ENCODE results near the gene CCDC106. TPM values are rescaled to one million over a fixed set of nuclear protein-coding genes. Genes with fewer than 3 reads are reported as not detected.

CCDC106 gene
- total RNA-seq, 1 experiment from 2014 or later = 36.0 TPM

GRCh38 chr19:55673889-55674288, 25.9 kb downstream of the CCDC106 start:
- no peak for DNase-seq
- Histone ChIP-seq H3K27me3 (ENCODE audit: low read length) (no peaks in the 10 kb centered on the region), H4K20me1 (ENCODE audit: low read length) (peaks cover 37% of the 10 kb centered on the region), H3K9me2 (replicated peaks; ENCODE audit: low read length) (no peaks in the 10 kb centered on the region), H3K4me3 (ENCODE audit: low read length) (no peak overlapping the region), H3F3A (ENCODE audit: low read length, unreplicated experiment) (peaks cover 12% of the 10 kb centered on the region), H3K4me1 (ENCODE audit: insufficient read depth, low read length) (peaks cover 18% of the 10 kb centered on the region), H3K4me2 (ENCODE audit: low read length) (peak overlapping the region; percentile 90; the same call in 1 of the 2 replicates), H3K27ac (ENCODE audit: low read length) (no peak overlapping the region), H2AFZ (ENCODE audit: low read length) (no peak overlapping the region), H3K9me3 (ENCODE audit: low read length) (no peaks in the 10 kb centered on the region), H3K9ac (ENCODE audit: low read length) (no peak overlapping the region), H3K79me2 (ENCODE audit: low read length) (peaks cover 86% of the 10 kb centered on the region), H3K36me3 (ENCODE audit: low read depth, low read length) (peaks cover 37% of the 10 kb centered on the region)
- intact Hi-C loops (cut with micrococcal nuclease) = no loop called here
- ChIA-PET POLR2A (ENCODE audit: unreplicated experiment) (interaction anchor here (0.9 kb wide), 1 partner anchor 395 kb away, joined by 5 read pairs; no protein-coding TSS in a partner anchor), CTCF (no interaction called here)
- no peak for TF ChIP-seq CTCF (conservative IDR thresholded peaks at IDR 0.05; ENCODE audit: low read depth, low read length)
- TF ChIP-seq EZH2phosphoT487 (IDR thresholded peaks at IDR 0.05; ENCODE audit: borderline replicate concordance, low read length) = no peak
- no peak for TF ChIP-seq EZH2 (IDR thresholded peaks at IDR 0.05; ENCODE audit: low read length, unreplicated experiment)
- no TSS peak for BruUV-seq (replicated peaks)
- no peak for ATAC-seq

- peaks cover 86% of the 10 kb centered on the region for H3K79me2 ChIP-seq (ENCODE audit: low read length)
- H3K27ac ChIP-seq (ENCODE audit: low read length) = peak overlapping the region; percentile 62
- H3K4me1 ChIP-seq (ENCODE audit: insufficient read depth, low read length) = peaks cover 23% of the 10 kb centered on the region
- DNase-seq = no peak
- H3K9ac ChIP-seq (ENCODE audit: low read length) = peak overlapping the region; percentile 88
- CTCF ChIA-PET = no interaction called here
- no peaks in the 10 kb centered on the region for H3K9me2 ChIP-seq (replicated peaks; ENCODE audit: low read length)
- intact Hi-C loops (cut with micrococcal nuclease) = no loop called here
- POLR2A ChIA-PET (ENCODE audit: unreplicated experiment) = no interaction called here
- TF ChIP-seq EZH2phosphoT487 (IDR thresholded peaks at IDR 0.05; ENCODE audit: borderline replicate concordance, low read length) = no peak
- no peak for TF ChIP-seq EZH2 (IDR thresholded peaks at IDR 0.05; ENCODE audit: low read length, unreplicated experiment)
- TF ChIP-seq CTCF (conservative IDR thresholded peaks at IDR 0.05; ENCODE audit: low read depth, low read length) = no peak
- no TSS peak for BruUV-seq (replicated peaks)
- peaks cover 37% of the 10 kb centered on the region for H4K20me1 ChIP-seq (ENCODE audit: low read length)
- peak overlapping the region; percentile 90 for H3K4me2 ChIP-seq (ENCODE audit: low read length)
- H3F3A ChIP-seq (ENCODE audit: low read length, unreplicated experiment) = peaks cover 12% of the 10 kb centered on the region
- no peak for ATAC-seq
- H3K4me3 ChIP-seq (ENCODE audit: low read length) = peak overlapping the region; percentile 85
- peak overlapping the region; percentile 32; the same call in 1 of the 2 replicates for H2AFZ ChIP-seq (ENCODE audit: low read length)
- H3K27me3 ChIP-seq (ENCODE audit: low read length) = no peaks in the 10 kb centered on the region
- H3K36me3 ChIP-seq (ENCODE audit: low read depth, low read length) = peaks cover 35% of the 10 kb centered on the region
- no peaks in the 10 kb centered on the region for H3K9me3 ChIP-seq (ENCODE audit: low read length)
Measured at GRCh38 chr19:55674459-55674840, 26.4 kb downstream of the CCDC106 start.

GRCh38 chr19:55674841-55675660, 27.0 kb downstream of the CCDC106 start, which contains the start of gene EPN1:
Gene EPN1 (plus strand): TSS chr19:55675226. CDS start chr19:55678628, 3,402 bp downstream.
- POLR2A ChIA-PET (ENCODE audit: unreplicated experiment) = no interaction called here
- peaks cover 29% of the 10 kb centered on the region for H3K36me3 ChIP-seq (ENCODE audit: low read depth, low read length)
- no TSS peak for BruUV-seq (replicated peaks)
- TF ChIP-seq CTCF (conservative IDR thresholded peaks at IDR 0.05; ENCODE audit: low read depth, low read length) (no peak), EZH2 (IDR thresholded peaks at IDR 0.05; ENCODE audit: low read length, unreplicated experiment) (no peak), EZH2phosphoT487 (IDR thresholded peaks at IDR 0.05; ENCODE audit: borderline replicate concordance, low read length) (no peak)
- peak within 1 kb of the TSS; percentile 62 for H3K27ac ChIP-seq (ENCODE audit: low read length)
- peak; percentile 71 for ATAC-seq
- H3K9ac ChIP-seq (ENCODE audit: low read length) = peak within 1 kb of the TSS; percentile 88
- peaks cover 12% of the 10 kb centered on the region for H3F3A ChIP-seq (ENCODE audit: low read length, unreplicated experiment)
- peak within 1 kb of the TSS; percentile 85 for H3K4me3 ChIP-seq (ENCODE audit: low read length)
- no peaks in the 10 kb centered on the region for H3K9me3 ChIP-seq (ENCODE audit: low read length)
- H3K4me1 ChIP-seq (ENCODE audit: insufficient read depth, low read length) = peaks cover 29% of the 10 kb centered on the region
- H2AFZ ChIP-seq (ENCODE audit: low read length) = peak within 1 kb of the TSS; percentile 48
- CTCF ChIA-PET = no interaction called here
- H3K9me2 ChIP-seq (replicated peaks; ENCODE audit: low read length) = no peaks in the 10 kb centered on the region
- no peaks in the 10 kb centered on the region for H3K27me3 ChIP-seq (ENCODE audit: low read length)
- peak; percentile 99 for DNase-seq
- H3K4me2 ChIP-seq (ENCODE audit: low read length) = peak within 1 kb of the TSS; percentile 90
- peaks cover 83% of the 10 kb centered on the region for H3K79me2 ChIP-seq (ENCODE audit: low read length)
- intact Hi-C loops (cut with micrococcal nuclease) = no loop called here
- peaks cover 35% of the 10 kb centered on the region for H4K20me1 ChIP-seq (ENCODE audit: low read length)
